Stimulated activated naive CD4-positive, alpha-beta T cell treated with Interleukin-2 at 50 U/mL for 16 hours (primary cell): ENCODE data around the gene ACAA1.
"Not testable (repeated sequence)": the region's sequence is repeated elsewhere in the genome, so short reads cannot be mapped to it uniquely, and the experiment has no call there.

Experiments
- DNase-seq: peaks from one replicate; lab custom pipeline; 2025; lab: John Stamatoyannopoulos, UW

Gene ACAA1

DNA sequence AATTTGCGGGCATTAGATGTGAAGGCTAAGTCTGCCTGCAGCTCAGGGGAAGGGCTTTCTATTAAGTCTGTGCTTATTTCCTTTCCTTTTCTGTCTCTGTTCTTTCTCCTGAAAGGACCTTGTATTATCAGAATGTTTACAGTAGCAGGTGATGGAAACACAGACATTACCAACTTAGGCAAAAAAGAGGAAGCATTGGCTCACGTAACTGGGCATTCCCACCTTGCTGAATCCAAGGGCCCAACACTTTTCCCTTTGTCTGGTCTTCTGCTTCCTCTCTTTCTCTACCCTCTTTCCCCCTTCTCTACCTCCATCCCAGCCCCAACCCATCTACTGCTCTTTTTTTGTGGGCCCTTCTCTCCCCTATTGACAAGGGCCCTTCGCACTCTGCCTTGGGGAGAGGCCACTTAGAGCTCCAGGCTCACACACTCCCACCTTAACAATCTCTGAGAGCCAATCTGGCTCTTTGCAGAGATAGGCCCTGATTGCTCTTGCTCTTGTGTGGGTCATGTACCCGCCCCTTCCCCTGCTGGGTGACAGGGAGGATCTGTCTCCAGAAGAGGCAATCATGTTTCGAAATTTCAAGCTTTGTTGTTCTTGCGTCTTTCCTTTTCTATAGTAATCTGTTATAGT lies 35.0 kb downstream of the ACAA1 start:
- no peak for DNase-seq

GRCh38 chr3:38100498-38100897 lies 36.4 kb downstream of the ACAA1 start:
- no peak for DNase-seq

- no peak for DNase-seq
Measured at GRCh38 chr3:38099518-38099917, 37.4 kb downstream of the ACAA1 start.

GRCh38 chr3:38098376-38098723 lies 38.6 kb downstream of the ACAA1 start:
- DNase-seq = no peak

GRCh38 chr3:38097446-38098375 lies 39.2 kb downstream of the ACAA1 start:
- no peak for DNase-seq

- DNase-seq = no peak
Measured at GRCh38 chr3:38095669-38096483, 41.1 kb downstream of the ACAA1 start.

DNA sequence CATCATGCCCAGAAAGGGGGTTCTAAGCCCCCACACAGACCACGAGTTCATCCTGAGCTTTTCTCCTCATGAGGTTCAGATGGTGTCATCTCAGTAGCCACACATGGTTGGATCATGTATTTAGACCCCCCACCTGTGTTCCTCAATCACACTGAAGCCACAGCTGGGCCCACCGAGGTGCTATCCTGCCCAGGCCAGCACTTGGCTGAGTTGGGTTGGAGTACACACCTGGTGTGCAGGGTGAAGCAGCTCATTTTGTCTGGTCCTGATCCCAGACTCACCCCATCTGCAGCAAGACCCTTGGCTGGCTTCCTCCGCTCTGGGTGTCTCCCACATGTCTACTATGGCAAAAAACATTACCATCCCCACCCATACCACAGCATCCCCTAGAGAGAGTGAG lies 41.9 kb downstream of the ACAA1 start:
- no peak for DNase-seq

DNA sequence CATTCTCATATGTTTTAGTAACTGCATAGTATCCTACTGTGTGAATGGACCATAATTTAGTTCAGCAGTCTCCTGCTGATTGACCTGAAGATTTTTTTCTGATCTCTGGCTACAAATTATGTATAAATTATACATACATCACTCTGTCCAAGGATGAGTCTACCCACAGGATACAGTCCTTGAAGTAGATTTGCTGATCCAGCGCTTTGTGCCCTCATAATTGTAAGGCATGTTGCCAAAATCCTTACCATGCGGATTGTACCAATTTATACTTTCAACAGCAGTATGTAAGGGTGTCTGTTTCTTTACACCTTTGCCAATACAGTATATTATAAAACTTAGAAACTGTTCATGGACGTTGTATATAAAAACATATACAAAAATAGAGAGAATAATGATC lies 46.5 kb downstream of the ACAA1 start:
- no peak for DNase-seq

GRCh38 chr3:38089163-38089562 lies 47.8 kb downstream of the ACAA1 start:
- DNase-seq = no peak

- no peak for DNase-seq
Measured at GRCh38 chr3:38088126-38089078, 48.5 kb downstream of the ACAA1 start.

GRCh38 chr3:38087278-38087677 lies 49.6 kb downstream of the ACAA1 start:
- not testable (repeated sequence) for DNase-seq

DNA sequence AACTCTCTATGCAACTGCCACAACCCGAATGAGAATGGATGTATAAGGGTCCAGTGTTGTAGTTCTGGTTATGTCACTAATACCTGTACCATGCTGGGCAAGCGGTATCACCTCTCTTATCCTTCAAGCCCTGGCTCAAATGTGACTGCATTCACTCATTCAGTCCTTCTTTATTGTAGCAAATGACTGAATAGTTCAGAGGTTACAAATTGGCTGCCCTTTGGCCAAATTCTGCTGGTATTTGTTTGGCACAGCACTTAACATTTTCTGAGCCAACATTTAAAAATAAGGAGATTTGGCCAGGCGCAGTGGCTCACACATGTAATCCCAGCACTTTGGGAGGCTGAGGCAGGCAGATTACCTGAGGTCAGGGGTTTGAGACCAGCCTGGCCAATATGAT lies 50.4 kb downstream of the ACAA1 start:
- no peak for DNase-seq

GRCh38 chr3:38085943-38086324 lies 51.0 kb downstream of the ACAA1 start:
- no peak for DNase-seq

DNA sequence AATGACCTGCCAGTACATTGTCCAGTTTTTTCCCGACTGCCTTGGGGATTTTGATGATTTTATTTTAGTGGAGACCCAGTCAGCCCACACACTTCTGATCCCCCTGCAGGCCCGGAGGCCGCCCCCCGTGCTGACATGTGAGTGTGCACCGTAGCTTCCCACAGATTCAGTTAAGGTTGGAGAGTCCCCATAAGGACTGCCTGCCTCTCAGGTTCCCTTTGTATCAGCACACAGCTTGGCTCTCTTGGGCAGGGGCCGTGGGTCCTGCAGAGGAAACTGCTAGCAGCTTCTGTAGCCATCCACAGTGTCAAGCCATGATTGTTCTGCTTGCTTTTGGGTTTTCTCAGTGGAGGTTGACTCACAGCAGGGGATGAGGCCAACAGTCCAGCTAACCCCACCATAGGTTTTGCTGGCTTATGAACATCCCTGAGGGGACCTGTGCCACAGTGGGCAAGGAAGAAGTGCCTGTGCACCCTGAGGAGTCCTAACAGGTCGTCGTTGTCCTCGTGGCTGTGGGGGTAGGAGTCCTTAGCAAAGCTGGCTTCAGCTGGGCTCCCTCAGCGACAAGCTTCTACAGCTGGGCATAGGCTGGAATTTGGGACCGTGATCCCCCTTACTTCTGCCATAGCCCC lies 51.5 kb downstream of the ACAA1 start:
- no peak for DNase-seq

DNA sequence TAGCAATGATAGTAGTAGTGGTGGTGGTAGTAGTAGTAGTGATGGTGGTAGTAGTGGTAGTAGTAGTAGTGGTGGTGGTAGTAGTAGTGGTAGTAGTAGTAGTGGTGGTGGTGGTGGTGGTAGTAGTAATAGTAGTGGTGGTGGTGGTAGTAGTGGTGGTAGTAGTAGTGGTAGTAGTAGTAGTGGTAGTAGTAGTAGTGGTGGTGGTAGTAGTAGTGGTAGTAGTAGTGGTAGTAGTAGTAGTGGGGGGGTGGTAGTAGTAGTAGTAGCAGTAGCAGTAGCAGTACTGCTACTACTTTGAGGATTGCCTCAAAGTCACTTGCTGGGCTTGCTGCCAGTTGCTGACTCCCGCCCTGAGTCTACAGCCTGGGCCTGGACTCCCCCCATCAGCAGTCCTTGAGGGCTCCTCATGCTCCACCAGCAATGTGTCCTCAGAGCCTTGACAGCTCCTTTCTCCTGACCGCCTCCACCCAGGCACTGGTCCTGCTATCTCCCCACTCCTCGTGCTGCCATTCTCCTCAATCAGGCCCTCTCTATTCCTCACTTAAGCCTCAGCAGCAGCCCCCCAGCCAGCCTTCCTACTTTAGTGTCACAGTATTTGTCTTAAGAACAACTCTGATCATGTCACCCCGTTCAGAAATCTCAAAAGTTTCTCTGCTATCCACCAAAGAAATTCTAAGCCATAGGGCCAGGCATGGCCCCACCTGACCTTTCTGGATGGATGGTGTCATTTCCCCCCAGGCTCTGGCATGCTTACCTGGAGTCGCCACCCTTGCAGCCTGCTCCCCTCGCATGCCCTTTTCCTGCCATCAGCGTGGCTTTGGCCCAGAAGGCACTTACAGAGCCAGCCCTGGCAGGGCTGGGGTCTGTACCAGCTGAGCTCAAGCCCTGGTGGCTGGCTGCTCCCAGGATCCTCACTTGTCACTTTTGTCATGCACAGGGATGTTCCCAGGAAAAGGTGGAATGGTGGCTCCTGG lies 52.3 kb downstream of the ACAA1 start:
- DNase-seq = no peak

GRCh38 chr3:38083871-38084333 lies 53.0 kb downstream of the ACAA1 start:
- no peak for DNase-seq

GRCh38 chr3:38083254-38083653 lies 53.7 kb downstream of the ACAA1 start:
- not testable (repeated sequence) for DNase-seq

- DNase-seq = not testable (repeated sequence)
Measured at GRCh38 chr3:38082296-38082695, 54.6 kb downstream of the ACAA1 start.

- not testable (repeated sequence) for DNase-seq
Measured at GRCh38 chr3:38077073-38077472, 59.9 kb downstream of the ACAA1 start.
